Activated CD4-positive, alpha-beta T cell treated with anti-CD3 and anti-CD28 coated beads for 1 hour (primary cell): ENCODE data around the gene PAQR5.
"Not testable (repeated sequence)": the region's sequence is repeated elsewhere in the genome, so short reads cannot be mapped to it uniquely, and the experiment has no call there.

ENCODE experiments used
- DNase-seq: peaks from one replicate; pipeline ENCODE4 v3.0.0-alpha.2; 2020

The PAQR5 gene

GRCh38 chr15:69358850-69359249 is 60.1 kb downstream of the PAQR5 start:
- no peak for DNase-seq

- no peak for DNase-seq
These were observed 61.0 kb downstream of the PAQR5 start for GRCh38 chr15:69359722-69360121.

- no peak for DNase-seq
These were observed 61.9 kb downstream of the PAQR5 start for GRCh38 chr15:69360642-69361041.

GRCh38 chr15:69367236-69367635 is 68.5 kb downstream of the PAQR5 start:
- no peak for DNase-seq

GRCh38 chr15:69369631-69370030 is 70.9 kb downstream of the PAQR5 start:
- no peak for DNase-seq

GRCh38 chr15:69373406-69373805 is 74.7 kb downstream of the PAQR5 start:
- DNase-seq, result no peak

GRCh38 chr15:69375151-69375790 is 76.6 kb downstream of the PAQR5 start:
- DNase-seq, result no peak

- DNase-seq, result no peak
These were observed 78.7 kb downstream of the PAQR5 start for GRCh38 chr15:69377216-69377970.

GRCh38 chr15:69380100-69380725 is 81.5 kb downstream of the PAQR5 start:
- no peak for DNase-seq

GRCh38 chr15:69380726-69381105 is 82.0 kb downstream of the PAQR5 start:
- DNase-seq, result no peak

GRCh38 chr15:69382176-69382575 is 83.5 kb downstream of the PAQR5 start:
- DNase-seq, result not testable (repeated sequence)

GRCh38 chr15:69384066-69384465 is 85.4 kb downstream of the PAQR5 start:
- not testable (repeated sequence) for DNase-seq

GRCh38 chr15:69384626-69385598 is 86.2 kb downstream of the PAQR5 start:
- no peak for DNase-seq

- no peak for DNase-seq
These were observed 87.1 kb downstream of the PAQR5 start for GRCh38 chr15:69385831-69386230.

GRCh38 chr15:69386284-69386683 is 87.6 kb downstream of the PAQR5 start:
- DNase-seq, result no peak

- DNase-seq, result no peak
These were observed 89.6 kb downstream of the PAQR5 start for GRCh38 chr15:69388260-69388705.

GRCh38 chr15:69389426-69389825 is 90.7 kb downstream of the PAQR5 start:
- DNase-seq, result no peak

GRCh38 chr15:69390575-69390974 is 91.9 kb downstream of the PAQR5 start:
- DNase-seq, result no peak

GRCh38 chr15:69391046-69391757 is 92.5 kb downstream of the PAQR5 start:
- DNase-seq, result no peak

- DNase-seq, result no peak
These were observed 93.6 kb downstream of the PAQR5 start for GRCh38 chr15:69392352-69392751.

GRCh38 chr15:69393831-69394491 is 95.2 kb downstream of the PAQR5 start:
- no peak for DNase-seq
